Measurements from ENCODE around the gene CCNJL. TPM values are rescaled to one million over a fixed set of nuclear protein-coding genes. Genes with fewer than 3 reads are reported as not detected.

Gene CCNJL
- total RNA-seq, 1 experiment from 2014 or later, result 10.5 TPM

- DNase-seq (ENCODE audit: low spot score), result no peak
Observed at GRCh38 chr5:160333721-160334120, 21.4 kb upstream of the CCNJL start.

GRCh38 chr5:160330212-160330611, 17.8 kb upstream of the CCNJL start:
- no peak for DNase-seq (ENCODE audit: low spot score)

GRCh38 chr5:160327818-160328217, 15.5 kb upstream of the CCNJL start:
- no peak for DNase-seq (ENCODE audit: low spot score)

- no peak for DNase-seq (ENCODE audit: low spot score)
Observed at GRCh38 chr5:160326981-160327380, 14.6 kb upstream of the CCNJL start.

- no peak for DNase-seq (ENCODE audit: low spot score)
Observed at GRCh38 chr5:160325716-160326115, 13.4 kb upstream of the CCNJL start.

GRCh38 chr5:160324886-160325285, 12.5 kb upstream of the CCNJL start:
- DNase-seq (ENCODE audit: low spot score), result no peak

- DNase-seq (ENCODE audit: low spot score), result no peak
Observed at GRCh38 chr5:160318409-160318808, 6.0 kb upstream of the CCNJL start.

GRCh38 chr5:160317434-160317833, 5.1 kb upstream of the CCNJL start:
- no peak for DNase-seq (ENCODE audit: low spot score)

- DNase-seq (ENCODE audit: low spot score), result peak; percentile 92
Observed at GRCh38 chr5:160315968-160316367, 3.6 kb upstream of the CCNJL start.

GRCh38 chr5:160312960-160313727, 780 bp upstream of the CCNJL start:
- peak; percentile 14 for DNase-seq (ENCODE audit: low spot score)

- DNase-seq (ENCODE audit: low spot score), result peak; percentile 26
Observed at GRCh38 chr5:160311491-160312133, 752 bp downstream of the CCNJL start.

- DNase-seq (ENCODE audit: low spot score), result no peak
Observed at GRCh38 chr5:160310552-160311295, 1.6 kb downstream of the CCNJL start.

GRCh38 chr5:160310140-160310539, 2.2 kb downstream of the CCNJL start:
- DNase-seq (ENCODE audit: low spot score), result no peak

GRCh38 chr5:160306696-160307095, 5.7 kb downstream of the CCNJL start:
- DNase-seq (ENCODE audit: low spot score), result no peak

- no peak for DNase-seq (ENCODE audit: low spot score)
Observed at GRCh38 chr5:160305319-160305718, 7.0 kb downstream of the CCNJL start.

- no peak for DNase-seq (ENCODE audit: low spot score)
Observed at GRCh38 chr5:160303690-160304089, 8.7 kb downstream of the CCNJL start.

- no peak for DNase-seq (ENCODE audit: low spot score)
Observed at GRCh38 chr5:160298189-160298588, 14.2 kb downstream of the CCNJL start.

GRCh38 chr5:160297776-160298175, 14.6 kb downstream of the CCNJL start:
- no peak for DNase-seq (ENCODE audit: low spot score)

- no peak for DNase-seq (ENCODE audit: low spot score)
Observed at GRCh38 chr5:160297004-160297403, 15.4 kb downstream of the CCNJL start.

- no peak for DNase-seq (ENCODE audit: low spot score)
Observed at GRCh38 chr5:160296496-160296895, 15.9 kb downstream of the CCNJL start.

GRCh38 chr5:160293901-160294561, 18.3 kb downstream of the CCNJL start:
- DNase-seq (ENCODE audit: low spot score), result no peak

- DNase-seq (ENCODE audit: low spot score), result no peak
Observed at GRCh38 chr5:160293386-160293785, 19.0 kb downstream of the CCNJL start.
